ENCODE data around the gene TDRD7.

Gene TDRD7

DNA sequence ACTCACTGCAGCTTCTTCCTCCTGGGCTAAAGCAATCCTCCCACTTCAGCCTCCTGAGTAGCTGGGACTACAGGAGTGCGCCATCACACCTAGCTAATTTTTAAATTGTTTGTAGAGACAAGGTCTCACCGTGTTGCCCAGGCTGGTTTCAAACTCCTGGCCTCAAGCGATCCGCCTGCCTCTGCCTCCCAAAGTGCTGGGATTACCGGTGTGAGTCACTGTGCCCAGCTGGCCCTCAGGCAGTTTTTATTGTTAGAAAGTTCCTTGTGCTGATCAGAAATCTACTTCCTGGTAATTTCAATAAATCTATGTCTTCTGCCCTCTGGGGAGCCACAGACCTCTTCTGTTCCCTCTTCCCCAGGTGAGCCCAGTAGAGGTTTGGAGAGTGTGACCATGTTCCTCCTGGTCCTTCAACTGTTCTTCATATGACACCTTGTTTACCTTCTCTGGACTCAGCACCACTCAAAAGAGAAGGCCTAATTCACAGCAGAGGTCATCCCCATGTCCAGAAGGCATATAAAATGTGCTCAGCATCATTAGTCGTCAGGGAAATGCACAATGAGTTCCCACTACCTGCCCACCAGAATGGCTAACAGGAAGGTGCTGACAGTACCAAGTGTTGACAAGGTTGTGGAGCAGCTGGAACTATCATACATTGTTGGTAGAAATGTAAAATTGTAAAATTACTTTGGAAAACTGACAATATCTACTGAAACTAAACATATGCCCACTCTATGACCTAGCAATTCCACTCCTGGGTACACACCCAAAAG, 99.9 kb downstream of the TDRD7 start:
- DNase-seq = no peak

DNA sequence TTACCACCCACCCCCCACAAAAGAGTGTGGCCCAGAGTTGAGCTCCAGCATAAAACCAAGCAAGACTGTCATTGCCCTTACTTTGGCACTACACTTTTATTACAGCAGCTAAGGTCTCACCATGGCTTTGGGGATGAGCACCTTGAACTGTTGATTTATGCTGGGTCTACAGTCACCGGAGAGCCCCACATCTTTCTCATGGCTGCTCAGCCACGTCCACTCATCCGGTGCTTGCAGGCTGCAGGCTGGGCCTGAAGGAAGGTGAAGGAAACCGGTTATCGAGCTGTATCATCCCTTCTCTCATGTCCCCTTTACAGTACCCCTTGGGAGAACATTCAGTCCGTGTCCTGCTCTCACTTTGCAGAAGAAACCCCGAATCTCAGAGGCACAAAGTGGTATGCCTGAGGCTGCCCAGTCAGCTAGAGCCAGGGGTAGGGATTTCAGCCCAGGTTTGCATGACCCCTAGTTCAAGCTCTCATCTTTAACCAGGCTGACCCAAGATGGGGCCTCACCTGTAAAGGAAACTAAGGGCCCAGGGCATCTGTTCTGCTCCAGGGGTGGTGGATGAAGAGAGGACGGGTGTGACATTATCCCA, 101.2 kb downstream of the TDRD7 start:
- no peak for DNase-seq

DNA sequence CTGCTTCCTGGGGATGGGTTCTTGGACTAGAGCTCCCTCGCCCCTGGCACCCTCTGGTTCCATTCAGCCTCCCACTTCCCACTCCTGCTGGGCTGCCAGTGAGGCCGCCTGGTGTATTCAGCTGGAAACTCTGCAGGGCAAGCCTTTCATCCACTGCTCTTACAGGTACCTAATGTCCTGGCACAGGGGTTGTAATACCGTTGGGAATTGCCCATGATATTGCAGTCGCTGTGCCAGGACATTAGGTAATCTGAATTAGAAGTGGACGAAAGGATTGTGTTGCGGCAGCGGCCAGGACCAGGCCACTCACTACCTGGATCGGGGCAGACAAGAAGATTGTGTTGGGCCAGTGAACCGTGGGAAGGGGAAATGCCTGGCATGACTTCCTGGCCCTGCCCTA, 102.6 kb downstream of the TDRD7 start:
- no peak for DNase-seq

DNA sequence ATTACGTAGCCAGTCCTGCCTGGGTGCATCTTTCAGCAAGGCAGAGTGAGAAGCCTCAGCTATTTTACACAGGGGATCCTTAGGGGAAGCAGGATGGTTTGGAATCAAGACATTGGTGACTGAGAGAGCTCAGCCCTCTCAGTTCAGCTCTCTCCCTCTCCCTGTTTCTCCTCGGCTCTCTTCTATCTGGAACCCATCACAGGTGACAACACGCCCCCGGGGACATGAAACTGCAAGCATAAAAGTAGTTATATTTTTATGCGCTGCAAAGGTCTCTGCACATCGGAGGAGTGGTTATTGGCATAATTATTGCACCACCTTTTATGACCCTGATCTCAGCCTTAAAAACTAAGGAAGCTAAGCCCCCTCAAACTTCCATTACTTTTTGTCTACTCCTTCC, 103.8 kb downstream of the TDRD7 start:
- no peak for DNase-seq

DNA sequence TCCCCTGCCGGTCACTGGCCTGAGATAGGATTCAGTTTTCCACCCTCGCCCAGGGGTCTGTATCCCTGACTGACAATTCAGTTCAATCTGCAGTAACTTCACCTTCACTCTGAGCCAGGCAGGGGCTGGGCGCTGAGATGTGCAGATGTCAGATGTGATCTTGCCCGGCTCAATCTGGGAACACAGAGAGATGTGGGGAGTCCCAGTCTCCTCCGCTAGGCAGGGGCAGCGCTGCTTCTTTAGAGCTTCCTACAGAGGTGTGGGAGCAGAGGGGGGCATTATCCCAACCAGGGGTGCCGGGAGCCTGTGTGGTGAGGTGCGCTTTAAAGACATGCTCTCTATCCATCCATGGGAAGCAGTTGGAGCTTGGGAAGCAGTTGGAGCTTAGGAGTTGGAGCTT, 104.2 kb downstream of the TDRD7 start:
- DNase-seq = no peak

DNA sequence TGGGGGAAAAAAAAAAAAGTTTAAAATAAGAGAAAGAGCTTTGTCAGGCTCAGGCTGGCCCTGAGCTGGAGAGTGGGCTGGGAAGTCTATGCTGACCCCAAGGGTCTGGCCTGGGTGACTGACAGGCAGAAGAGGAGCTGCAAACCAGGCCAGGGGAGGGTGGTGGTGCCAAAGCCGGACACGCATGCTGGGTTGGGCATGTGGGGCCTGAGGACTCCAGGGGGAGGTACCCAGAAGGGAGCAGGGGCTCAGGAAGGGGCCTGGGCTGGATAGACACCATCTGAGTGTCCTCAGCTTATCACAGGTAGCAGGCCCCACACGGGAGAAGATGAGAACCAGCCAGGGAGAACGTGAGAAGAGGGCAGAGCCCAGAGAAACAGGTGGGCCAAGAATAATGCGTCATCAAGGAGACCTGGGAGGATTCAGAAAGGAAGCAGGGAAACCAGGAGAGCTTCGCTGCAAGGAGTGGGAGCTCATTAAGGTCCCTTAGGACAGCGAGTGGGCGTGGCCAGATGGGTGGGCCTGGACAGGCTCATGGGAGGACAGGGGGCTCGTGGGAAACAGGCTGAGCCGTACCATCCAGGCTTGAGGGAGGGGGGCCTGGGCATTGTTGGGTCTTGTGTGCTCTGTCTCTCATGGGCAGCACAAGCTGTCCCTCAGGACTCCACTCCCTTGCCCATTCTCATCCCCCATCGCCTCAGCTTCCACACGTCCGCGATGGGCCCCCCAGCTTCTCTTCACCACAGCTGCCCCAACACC, 105.6 kb downstream of the TDRD7 start:
- no peak for DNase-seq

DNA sequence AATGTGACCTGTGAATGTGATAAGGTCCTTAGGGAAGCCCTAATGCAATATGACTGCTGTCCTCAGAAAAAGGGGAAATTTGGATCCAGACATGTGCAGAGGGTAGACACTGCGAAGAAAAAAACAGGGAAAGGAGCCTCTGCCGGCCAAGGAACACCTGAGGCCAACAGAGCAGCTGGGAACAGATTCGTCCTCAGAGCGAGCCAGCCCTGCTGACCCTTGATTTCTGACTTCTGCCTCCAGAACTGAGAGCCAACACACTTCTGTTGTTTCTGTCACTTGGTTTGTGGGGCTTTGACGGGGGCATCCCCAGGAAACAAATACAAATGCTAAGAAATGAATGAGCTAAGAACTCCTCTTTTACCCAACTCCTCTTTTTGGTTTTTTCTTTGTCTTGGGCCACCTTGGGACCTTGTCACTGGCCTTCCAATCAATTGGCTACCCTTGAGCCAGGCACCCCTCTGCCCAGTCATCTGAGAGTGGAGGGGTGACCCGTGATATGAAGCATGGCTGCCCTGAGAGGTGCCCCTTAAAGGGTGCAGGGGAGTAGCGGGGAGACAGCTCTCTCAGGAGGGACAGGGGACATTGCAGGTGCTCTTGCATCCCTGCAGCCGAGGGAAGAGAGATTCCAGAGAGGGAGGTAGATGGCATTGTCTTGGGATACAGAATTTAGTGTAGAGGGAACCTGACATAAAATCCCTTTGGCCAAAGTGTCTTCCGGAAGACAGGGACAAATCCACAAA, 106.4 kb downstream of the TDRD7 start:
- no peak for DNase-seq

DNA sequence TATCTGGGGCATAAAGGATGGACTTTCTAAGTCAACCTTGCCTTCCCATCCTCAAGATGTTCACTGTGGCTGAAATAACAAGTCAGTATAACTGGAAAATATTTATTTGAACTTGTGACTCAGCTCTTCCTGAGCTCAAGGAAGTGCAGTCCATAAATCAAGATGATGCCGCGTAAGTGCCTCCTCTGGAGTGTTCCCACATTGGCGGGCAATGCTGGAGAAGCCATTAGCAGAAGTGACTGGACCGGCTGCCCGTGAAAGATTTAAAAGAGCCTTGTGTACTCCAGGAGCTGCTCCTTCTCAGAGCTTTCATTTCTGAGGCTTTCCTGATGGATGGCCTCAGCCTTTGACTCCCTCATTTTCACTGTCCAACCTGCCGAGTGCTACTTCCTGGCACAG, 107.0 kb downstream of the TDRD7 start:
- DNase-seq = peak; percentile 23

DNA sequence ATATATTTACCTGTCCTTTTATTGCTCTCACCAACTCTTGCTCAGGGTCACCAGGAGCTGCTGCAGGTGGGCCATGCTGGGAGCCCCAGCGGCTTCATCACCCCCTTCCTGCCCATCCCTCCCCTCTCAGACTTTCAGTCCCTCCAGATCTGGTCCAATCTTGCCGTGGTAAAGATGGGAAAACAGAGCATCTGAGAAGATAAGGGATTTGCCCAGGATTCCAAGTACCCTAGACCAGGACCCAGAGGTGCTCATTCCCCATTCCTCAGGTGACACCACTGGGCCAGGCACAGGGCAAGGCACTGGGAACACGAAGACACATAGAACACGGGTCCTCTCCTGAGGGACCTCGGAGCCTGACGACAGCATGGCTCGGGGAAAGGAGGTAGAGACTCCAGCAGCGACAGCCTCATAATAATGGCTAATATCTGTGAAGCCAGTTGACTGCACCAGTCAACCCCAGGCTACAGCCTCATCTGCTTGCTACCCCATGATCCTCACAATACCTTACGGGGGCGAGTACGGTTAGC, 107.6 kb downstream of the TDRD7 start:
- no peak for DNase-seq

DNA sequence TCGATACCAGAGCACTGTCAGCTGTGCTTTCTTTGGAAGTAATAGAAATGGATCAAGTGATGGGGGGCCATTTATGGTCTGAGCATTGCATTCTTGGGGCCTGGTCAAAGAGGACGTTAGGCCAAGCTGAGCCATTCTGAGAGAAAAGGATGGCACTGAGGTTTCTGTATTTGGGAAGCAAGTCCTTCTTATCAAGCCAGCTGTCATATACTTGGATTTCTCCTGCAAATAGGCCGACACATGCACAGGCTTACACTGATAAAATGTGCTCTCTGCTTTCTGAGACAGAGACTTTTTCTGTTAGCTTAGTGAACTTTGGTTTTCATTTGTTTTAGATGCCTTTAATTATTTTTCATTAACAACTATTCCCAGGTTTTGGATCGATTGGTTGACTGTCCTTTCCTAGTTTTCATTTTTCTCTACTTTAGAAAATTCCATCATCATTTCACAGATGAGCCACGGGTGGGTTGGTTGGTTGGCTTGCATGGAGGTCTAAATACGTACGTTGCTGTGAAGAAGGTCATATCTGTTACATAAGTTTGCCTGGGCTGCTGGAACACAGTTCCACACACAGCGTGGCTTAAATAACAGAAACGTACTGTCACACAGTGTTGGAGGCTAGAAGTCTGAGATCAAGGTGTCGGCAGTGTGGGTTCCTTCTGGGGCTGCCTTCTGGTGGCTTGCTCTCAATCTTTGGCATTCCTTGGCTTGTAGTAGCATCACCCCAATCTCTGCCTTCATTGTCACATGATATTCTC, 109.9 kb downstream of the TDRD7 start:
- no peak for DNase-seq

DNA sequence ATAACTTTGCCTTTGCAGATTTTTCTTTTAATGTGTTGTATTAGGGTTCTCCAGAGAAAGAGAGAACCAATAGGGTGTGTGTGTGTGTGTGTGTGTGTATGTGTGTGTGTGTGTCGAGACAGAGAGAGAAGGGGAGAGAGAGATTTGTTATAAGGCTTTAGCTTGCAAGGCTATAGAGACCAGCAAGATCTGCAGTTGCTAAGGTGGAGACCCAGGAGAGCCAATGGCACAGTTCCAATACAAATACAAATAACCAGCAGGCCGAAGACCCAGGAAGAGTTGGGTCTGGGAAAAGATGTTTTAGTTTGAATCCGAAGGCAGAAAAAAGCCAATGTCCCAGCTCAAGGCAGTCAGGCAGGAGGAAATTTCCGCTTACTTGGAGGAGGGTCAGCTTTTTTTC, 112.5 kb downstream of the TDRD7 start:
- DNase-seq = no peak

DNA sequence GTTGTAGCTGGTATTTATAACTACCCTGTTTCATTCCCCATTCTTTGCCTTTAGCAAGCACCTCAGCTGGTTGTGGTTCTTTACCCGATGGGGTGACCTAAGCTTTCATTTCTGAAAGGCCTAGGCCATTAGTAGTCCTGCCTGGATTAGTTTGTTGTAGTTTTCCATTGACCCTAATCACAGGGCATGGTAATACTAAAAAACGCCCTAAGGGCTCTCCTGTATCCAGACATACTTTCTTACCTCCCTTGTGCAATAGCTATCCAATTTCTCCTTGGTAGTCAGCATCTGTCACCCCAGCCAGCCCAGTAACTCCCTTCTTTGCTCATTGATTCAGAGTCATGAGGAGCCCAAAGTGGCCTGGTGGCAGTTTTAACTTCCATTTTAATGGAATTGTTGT, 113.6 kb downstream of the TDRD7 start:
- no peak for DNase-seq

DNA sequence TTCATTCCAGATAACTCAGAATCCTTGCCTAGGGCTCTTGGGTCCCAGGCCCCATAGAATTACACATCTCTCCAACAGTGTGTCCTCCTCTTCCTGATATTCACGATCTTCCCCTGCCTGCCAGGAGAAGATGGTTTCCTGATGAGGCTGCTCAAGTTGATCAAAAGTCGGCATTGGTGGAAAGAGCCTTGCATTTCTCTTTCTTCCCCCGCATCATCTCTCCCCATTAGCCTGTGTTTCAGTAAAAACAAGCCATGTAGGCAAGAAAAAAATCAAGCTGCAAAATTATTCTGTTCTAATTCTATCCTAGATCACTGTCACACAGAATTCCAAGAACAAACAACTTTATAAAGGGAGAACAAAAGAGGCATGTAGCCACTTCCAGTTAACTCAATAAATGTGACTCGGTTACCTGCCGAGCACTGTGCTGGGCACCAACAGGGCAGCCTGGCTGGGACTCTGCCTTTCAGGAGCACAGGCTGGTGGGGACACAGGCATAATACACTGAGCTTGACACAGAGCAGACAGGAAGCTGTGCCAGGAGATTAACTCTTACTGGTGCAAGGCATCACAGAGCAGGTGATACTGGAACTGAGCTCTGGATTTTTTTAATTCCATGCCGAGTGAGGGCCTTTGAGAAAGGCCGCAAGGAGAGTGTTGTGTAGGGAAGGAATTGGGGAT, 115.1 kb downstream of the TDRD7 start:
- DNase-seq = no peak

DNA sequence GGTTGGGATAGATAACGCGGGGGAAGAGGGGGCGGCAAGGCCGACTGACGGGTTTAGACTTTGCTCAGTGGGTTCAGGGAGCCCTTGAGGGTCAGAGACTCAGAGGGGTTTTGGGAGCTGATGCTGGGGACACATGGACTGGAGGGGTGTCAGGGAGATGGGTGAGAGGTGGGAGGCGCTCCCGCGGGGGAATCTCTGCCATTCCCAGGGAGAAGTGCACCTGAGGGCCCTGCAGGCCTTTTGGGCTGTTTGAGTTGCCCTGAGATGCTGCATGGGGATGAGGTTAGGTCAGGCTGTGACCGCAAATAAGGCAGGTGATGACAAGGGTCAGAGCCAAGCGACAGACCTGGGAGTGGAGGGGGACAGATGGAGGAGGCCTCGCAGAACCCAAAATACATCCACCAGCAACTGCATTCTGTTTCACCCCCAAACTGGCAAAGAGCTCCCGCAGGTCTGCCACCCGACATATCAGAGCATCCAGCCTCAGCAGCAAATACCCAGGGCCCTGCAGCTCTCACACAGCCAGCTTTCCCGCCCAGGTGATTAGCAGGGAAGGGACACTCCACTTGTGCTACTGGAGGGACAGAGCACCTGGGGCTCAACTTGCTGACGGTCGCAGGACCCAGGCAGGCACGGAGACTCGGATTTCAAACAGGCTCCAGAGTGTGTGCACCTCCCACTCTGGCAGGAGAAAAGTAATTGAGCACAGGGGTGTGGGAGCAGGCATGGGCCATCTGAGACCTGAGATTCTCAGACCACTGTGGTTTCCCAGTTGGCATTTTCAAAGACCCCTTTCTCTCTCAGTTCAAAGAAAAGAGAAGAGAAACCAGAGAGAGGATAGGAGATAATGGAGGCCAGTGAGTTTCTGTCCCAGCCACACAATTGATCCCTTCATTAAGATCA, 116.0 kb downstream of the TDRD7 start:
- DNase-seq = no peak

DNA sequence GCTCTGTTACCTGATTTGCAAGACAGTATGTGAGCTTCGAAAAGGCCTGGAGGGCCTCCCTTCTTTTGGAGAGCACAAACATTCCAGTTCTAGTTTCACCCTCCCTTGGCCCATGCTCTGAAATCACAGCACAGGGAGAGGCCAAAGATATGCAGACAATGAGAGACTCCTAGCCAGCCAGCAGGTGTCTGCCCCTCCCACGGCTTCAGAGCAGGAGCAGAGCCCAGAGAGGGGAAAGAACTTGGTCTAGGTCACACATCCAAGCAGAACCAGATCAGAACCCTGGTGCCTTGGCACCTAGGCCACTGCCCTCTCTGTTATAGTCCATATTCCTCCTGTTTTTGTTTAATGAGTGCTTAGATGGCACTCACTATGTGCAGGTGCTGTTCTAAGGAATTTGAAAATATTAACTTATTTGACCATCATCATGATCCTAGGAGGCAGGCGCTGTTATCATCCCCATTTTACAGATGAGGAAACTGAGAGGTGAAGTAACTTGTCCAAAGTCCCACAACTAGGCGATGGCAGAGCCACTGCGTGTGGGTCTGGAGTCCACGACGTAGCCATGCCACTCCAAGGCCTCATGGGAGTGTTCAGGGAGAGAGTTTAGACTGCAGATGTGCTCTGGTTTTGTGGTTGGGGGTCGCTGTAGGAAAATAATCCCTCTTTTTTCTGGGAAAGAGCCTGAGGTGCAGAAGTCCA, 116.8 kb downstream of the TDRD7 start:
- DNase-seq = no peak

DNA sequence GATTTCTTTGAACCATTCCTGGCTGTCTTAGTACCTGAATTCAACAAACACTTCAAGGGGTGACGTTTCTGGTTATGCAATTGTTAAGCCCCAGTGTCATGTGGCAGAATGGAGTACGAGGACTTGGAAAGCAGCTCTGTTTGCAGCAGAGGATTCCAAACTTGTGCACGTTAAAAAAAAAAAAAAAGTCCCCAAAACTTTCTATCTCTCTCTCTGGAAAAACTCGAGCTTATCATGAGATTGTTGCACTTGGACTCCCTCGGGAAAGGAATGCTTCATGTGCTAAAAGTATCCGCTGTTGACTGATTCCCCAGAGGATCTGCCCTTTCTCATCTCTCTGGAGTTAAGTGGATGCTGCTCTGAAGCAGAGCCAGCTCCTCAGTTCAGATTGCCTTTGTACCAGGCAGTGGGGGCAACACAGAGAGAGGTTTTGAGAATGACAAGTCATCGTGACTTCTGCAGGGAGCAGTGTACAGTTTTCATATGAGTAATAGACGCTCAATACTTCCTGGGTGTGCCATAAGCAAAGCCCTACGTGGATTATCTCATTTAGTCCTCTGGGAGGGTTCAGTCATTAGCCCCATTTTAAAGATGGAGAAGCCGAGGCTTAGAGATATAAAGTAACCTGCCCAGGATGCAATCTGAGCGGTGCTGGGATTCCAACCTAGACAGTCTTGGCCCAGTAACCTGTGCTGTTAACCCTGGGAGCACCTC, 117.6 kb downstream of the TDRD7 start:
- DNase-seq = no peak

DNA sequence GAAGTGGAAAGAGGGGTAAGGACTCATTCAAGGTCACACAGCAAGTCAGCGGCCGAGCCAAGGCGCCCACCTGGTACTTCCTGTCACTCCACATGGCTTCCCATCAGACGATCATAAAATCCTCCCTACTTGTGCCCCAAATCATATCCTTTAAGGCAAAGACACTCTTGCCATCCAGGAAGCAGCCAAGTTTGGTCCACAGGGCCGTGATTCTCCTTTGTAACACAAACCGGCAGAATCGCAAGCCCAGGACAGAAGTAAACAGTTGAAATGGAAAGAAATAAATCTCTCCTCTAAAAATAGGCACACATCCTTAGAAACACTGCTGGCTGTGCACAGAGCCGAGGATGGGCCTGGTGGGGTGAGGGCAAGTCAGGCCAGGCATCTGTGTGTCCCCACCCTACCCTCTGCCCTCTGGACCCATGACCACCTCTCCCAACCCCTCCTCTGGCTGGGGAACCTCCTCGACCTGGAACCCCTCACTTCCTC, 120.0 kb downstream of the TDRD7 start:
- no peak for DNase-seq

DNA sequence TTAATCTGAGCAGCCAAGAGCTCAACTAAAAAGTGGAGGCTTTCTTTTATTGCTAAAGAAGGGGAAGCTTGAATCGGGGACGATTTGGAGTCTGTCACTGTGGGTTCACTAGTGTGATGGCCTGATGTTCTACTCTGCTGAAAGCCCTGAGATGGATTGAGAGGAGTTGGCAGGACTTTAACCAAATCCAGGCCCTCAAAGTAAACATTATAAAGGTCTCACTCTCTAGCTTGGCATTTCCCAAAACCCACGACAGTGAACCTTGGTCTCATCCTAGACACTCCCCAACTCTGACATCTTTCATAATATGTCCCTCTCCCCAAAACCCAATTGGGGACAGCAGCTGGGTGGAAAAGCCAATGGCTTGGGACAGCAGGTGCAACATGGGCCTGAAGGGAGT, 122.3 kb downstream of the TDRD7 start:
- no peak for DNase-seq

DNA sequence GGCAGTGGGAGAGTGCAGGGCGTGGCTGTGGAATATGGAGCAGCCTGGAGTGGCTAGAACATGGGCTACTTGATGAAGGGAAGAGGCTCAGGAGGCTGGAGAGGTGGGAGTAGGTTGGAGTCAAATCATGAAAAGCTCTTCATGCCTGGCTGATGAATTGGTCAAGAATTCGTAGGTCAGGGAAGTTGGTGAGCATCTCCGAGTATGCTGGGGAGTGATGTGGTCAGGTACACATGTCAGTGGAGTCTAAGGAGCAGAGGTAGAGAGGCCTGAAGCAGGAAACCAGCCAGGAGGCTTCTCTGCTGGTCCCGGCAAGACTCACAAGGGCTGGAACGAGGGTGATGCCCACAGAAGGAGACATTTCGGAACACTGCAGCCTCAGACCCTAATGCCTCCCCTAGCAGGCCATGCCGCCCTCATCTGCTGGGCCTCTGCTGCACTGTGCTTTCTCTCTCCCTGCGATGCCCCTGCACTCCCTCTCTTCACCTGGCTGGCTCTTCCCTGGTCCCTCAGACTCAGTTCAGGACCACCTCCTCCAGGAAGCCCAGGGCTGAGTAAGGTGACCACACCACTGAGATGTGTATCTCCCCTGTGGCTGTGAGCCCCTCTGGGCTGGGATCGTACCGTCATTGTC, 123.2 kb downstream of the TDRD7 start:
- no peak for DNase-seq
